Superior temporal gyrus (tissue), 1 donor: Measurements from ENCODE around the gene MMP10.

Source experiments
- DNase-seq: peaks from one replicate; pipeline ENCODE4 v3.0.0-alpha.2; 2016; ENCODE audit errors: extremely low spot score

MMP10 gene

DNA sequence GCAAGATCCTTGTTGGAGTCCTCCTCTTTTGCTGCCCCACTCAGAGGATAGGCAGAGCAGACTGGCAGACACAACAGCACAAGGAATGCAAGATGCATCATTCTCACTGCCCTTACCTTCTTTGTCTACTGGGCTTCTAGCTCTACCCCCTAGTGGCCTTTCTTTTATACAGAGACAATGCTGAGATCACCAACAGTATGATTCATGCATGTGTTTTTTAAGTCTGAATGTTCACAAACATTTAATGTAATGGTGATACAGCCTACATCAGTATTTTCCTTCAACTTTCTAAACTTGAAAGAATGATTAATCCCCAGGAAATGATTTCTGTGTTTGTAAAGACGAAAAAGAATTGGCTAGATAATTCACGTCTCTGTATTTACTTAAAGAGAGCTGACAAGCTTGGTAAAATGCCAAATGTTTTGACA lies at the start of gene MMP10:
TSS of gene MMP10 (minus strand) at position 138 of the 428 bp plus-strand sequence. CDS start at position 101, 37 bp downstream.
- DNase-seq = no peak

DNA sequence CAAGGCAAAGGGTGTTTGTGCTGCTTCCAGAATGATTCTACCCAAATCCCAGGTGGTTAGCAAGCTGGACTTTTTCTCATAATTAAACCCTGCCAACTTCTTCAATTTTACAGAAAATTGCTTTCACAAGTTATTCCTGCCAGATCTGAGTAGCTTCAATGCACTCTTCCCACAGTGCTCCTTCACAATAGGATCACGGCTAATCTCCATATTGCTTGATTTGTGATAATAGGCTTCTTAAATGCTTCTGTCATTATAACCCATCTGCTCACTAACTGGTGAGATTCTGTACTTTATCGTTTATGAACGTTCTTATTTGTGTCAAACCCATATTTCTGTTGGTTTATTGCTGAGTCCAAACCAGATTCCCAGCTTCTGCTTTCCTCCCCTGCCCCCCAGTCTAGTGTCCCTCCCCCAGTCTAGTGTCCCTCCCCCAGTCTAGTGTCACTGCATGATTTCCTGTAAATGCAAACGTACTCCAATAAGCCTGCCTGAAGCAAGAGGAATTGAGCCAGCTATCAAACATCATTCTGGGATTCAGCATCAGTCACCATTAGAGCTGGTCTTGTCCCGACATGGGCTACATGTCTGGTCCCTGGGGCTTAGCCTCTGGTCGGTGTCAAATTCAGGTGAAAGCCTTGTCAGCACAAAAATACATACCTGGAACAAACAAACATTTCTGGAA lies 49.0 kb upstream of the MMP10 start:
- no peak for DNase-seq

DNA sequence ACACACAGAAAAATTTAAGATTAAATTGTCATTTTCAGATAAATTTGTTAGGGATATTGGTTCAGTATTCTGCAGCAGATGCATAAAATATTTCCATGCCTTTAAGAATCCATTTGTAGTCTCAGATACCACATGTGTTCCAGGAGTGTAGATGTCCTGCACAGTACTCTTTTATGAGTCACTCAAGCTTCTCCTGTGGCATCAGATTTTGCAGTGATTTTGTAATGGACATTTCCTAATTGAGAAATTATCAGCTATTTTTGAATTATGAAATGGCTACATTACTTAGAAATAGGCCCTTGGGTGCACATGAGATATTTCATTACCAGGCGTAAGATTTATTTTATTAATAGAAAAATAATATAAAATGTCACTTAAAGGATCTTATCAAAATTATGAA lies 44.1 kb upstream of the MMP10 start:
- DNase-seq = no peak

DNA sequence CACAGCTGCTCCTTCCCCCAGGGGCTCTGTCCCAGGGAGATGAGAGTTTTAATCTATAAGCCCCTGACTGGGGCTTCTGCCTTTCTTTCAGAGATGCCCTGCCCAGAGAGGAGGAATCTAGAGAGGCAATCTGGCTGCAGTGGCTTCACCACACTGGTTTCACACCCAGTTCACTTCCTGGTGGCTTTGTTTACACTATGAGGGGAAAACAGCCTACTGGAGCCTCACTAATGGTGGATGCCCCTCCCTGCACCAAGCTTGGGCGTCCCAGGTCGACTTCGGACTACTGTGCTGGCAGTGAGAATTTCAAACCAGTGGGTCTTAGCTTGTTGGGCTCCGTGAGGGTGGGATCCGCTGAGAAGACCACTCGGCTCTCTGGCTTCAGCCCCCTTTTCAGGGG lies 39.1 kb upstream of the MMP10 start:
- DNase-seq = no peak

DNA sequence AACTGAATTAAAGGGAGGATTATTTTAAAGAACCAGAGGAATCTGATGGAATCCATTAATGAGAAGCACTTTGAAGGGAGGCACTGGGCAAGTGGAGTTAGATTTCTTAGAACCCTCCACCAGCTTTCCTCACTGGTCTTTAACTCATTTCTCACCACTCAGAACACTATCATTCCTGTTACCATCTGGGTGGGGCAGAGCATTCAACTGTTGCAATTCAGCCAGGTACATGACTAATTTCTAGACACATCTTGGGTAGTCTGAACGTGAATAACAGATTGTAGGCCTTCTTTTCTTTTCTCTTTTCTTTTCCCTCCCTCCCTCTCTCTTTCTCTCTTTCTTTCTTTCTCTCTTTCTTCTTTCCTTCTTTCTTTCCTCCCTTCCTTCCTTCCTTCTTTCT lies 33.1 kb upstream of the MMP10 start:
- DNase-seq = no peak

DNA sequence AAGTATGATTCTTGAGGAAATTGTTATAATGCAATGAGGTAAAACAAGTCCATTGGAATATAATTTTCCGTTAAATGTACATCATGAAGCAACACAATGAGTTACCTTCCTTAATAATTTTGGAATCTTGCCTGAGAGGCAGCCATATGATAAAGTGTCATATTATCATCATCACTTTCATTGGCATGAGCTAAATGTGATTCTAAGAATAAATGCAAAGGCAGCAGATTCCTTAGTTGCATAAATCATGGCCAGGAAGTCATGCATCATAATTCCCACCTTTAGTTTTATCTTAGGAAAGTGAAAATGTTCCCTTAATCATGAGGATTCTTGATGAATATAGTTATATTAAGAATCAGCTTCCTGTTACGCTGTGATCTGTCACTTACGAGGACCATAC lies 31.8 kb upstream of the MMP10 start:
- no peak for DNase-seq

DNA sequence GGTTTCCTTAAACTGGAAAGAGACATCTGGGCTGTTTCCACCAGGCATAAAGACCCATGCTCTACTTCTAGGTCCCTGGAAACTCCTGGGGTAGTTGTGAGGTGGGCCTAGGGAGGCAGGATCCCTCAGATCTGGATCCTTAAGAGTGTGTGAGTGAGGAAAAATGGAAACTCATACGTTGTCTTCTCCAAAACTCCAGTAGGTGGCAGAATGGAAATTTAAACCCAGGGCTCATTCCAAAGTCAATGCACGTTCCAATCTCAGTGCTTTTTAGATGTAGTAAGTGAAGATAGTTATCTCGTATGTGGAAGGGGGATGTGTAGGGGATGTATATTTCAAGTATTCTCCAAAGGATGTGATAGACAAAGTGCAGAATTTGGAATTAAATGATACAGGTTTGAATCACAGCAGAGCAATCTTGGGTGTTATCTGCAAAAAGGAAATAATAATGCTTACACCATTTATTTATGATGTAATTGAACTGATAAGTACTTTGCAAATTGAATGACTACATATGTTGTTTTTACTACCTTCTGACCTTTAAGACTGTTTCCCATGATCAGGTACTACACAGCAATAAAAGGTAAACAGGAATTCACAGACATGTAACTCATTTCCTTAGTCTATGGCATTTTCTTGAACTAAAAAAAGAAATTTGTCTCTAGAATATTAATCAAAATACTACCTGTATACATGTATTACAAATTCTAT lies 30.7 kb upstream of the MMP10 start:
- DNase-seq = no peak

DNA sequence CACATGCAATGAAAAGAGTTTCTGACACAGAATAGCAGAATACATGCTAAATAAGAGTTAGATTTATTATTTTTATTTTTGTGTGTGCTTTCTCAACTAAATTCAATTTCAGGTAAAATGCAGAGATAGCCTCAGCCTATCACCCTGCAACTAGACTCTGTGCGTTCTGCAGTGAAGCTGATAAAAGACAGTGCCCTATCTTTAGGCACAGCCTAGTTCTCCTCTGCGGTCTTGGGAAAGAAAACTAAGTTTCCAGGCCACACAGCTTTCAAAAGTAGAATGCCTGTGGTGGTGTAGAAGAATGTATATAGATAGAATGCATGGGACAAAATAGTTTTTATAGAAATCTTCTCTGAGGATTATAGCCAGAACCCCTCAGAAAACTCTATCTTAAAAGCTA lies 29.5 kb upstream of the MMP10 start:
- DNase-seq = no peak

DNA sequence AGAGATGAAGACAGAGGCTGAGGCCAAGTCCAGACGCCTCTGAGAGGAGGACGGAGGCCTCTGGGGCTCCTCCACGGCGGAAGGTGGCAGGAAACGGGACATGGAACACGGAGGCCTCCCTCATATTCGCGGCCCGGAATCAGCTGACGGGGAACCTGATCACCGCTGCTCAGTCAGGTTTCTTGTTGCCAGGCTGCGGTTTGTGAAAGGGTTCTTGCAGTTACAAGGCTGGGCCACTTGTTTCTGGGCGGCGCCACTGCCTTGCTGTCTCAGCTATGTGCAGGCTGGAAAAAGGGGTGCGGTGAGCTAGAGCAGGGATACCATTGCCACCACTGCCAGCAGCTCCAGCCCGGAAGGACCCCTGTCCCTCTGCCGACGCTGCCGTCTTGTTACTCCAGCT lies 27.5 kb upstream of the MMP10 start:
- DNase-seq = no peak

DNA sequence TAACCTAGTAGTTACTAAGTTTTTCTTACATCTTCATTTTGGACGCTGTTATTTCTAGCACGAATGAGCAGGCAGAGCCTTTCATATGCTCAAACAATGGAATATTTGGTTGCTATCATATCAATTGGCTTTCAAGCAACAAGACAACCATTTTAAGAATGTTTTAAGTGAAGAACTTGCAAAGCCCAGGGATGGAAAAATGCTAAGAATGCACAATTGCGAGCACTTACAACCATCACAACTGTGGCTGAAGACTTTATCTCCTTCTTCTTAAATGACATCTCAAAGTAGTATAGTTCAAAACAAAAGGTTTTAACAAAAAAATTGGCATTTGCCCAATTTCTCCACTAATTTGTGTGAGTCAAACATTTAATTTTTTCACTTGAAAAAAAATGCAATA lies 25.9 kb upstream of the MMP10 start:
- DNase-seq = no peak

DNA sequence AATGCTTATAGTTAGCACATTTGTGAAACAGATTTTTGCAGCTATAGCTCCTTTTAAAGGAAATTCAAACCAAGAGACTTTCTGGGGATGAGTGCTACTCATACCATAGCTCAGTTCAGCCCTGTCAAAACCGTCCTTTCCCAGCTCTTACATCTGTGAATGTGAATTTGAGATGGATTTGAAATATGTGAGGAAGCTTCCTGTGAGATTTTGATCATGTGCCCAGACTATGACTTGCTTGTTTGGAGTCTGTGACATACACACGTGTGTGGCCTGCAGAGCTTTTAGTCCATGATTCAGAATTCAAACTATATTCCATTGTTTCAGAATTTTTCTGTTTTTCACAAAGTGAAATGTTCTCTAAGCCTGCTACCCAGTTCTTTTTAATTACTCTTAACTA lies 21.9 kb upstream of the MMP10 start:
- no peak for DNase-seq

DNA sequence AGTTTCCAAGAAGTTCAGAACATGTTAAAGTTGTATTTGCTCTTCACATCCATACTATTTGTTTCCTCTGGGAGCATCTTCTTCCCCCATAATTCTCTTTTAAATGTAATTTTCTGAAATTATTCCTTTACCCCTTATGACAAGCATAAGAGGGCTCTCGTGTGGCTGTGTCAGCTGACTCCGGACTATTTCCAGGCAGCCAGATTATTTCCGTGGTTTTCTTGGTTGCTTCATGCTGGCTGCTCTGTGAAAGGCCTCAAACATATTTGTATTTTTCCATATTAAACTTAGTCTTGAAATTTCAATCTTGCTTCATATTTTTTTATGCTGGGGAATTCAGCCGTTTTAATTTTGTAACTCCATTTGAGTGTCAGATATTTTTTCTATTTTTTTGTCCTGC lies 20.3 kb upstream of the MMP10 start:
- DNase-seq = no peak

DNA sequence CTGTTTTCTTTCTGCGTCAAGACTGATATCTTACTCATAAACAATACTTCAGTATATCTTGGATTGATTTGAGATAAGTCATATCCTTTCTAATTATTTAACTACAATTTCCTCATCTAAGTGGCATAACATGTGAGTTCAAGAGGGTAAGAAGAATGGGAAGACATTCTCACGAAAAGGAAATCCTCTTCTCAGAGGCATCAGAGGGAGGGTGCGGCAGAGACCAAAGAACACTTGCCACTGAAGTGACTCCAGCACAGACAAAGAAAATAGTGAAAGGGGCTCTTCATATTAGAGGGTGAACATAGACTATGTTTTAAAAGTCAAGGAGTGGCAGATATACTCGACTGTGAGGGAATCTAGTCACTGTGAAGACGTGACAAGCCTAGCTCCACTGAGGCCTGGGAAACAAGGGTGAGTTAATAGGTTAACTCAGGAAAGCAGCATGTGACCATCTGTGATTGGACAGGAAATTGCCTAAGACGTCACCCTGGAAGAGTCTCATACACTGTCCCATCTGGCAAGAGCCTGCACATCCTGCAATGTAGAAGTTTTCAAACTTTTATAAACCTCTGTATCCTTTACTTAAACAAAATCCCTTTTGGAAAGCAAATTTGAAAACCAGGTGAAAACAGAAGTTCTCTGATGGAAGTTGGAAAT lies 19.4 kb upstream of the MMP10 start:
- DNase-seq = no peak

DNA sequence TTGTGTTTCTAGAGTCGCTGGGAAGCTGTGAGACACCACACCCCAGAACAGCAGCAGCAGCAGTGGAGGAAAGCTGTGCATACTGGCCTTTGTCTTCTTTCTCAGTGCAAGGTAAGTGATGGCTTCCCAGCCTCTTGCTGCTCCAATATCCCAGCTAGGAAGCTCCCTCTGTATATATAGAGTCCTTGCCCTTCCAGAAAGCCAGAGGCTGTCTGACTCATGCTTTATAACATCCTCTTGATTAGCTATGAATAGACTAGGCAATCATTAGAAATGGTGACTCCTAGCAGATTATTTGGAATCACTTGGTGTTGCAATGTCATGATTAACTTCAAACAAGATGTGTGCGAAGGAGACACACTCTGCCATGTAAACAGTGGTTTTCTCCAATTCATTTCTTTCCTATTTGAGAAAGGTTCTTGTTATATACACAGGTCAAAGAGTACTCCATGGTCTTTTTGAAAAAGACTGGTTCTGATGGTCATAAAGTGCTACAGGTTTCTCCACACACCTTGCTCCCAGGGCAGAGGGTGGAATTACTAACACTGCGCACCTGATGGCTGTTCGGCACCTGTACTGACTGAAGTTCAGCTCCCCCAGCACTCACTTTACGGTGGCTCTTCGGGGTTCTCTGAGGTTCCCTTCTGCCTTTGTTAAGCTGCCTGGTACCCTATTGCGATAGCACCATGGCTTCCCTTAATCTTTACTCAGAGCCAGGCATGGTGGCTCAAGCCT lies 17.8 kb upstream of the MMP10 start, which contains the start of gene MMP1:
TSS of gene MMP1 (minus strand) at position 149 of the 735 bp plus-strand sequence. CDS start at position 81, 68 bp downstream.
- no peak for DNase-seq

DNA sequence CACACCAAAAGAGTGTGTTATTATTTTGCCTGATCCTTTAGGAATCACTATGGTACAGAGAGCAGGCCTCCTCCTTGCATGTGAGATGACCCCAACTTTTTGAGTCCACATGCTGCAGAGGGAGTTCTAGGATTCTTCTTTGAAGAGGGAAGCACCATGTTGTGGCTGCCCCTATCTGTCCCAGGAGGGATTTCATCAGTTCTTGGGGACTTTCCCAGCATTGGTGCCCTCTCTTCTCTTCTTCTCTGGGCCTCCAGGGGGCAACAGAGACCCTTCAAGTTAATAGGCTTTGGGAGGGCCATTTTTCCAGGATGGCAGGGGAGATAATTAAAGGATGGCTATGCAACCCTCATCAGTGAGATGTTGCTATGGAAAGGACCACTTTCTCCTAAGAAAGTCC lies 14.0 kb upstream of the MMP10 start:
- DNase-seq = no peak

DNA sequence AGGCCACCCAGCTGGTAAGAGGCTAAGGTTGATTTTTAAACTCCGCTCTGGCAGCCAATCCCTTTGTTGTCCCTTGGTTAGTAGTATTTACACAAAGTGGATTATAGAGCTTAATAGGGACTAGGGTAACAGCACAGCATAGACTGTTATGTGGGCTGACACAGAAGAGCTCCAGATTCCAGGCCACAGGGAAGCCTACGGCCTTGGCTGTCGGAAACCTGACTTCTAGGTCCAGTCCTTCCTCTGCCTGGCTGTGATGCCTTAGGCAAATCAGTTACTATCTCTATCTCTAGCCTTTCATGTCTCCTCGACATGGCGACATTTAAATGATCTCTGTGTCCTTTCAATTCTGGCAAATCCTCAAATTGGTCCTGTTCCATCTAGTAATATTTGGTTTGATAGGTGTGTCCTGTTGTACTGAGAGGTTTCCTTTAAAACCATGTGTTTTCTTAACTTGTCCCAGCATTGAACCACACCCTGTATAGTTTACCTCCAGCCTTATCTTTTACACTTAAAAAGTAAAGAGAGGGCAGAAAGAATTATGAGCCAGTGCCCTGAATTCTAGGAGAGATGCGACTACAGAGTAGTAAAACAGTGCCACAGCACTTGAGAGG lies 13.4 kb upstream of the MMP10 start:
- DNase-seq = no peak

DNA sequence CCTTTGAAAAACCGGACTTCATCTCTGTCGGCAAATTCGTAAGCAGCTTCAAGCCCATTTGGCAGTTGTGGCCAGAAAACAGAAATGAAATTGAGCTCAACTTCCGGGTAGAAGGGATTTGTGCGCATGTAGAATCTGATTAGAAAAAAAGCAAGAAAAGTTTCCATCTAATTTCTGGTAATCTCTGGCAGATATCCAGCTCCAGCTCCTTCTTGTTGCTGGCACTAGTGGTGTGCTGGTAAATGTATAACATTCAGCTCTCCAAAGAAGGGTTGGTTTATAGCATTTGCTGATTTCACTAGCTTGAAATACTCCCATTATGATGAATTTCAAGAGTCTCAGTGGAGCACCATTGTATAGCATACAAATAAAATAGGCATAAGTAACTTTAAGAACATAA lies 12.2 kb upstream of the MMP10 start:
- no peak for DNase-seq

DNA sequence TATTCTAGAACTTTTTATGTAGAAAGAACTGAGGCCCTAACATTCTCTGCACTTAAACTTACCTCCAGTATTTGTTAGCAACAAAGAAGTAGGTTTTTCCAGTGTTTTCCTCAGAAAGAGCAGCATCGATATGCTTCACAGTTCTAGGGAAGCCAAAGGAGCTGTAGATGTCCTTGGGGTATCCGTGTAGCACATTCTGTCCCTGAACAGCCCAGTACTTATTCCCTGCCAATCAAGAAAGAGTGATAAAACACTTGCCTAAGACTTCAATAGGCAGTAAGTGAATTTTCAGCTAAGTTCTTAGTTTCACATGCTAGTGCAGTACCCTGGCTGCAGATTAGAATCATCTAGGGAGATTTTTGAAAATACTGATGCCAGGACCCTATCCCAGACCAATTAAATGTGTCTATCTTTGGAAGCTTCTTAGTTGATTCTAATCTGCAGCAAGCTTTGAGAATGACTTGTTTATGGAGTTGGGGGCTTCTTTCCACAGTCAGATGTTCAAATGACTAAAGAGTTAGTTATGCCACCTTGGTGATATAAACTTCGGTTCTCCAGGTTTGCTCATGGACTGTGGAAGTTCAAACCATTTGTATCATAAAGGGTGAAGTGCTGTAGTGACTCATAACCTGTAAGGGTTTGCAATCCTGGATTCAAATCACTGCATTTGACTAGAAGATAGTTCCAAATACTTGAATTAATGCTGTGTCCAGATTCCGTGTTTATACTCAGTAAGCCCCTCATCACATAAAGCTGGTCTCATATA lies 11.0 kb upstream of the MMP10 start:
- no peak for DNase-seq

DNA sequence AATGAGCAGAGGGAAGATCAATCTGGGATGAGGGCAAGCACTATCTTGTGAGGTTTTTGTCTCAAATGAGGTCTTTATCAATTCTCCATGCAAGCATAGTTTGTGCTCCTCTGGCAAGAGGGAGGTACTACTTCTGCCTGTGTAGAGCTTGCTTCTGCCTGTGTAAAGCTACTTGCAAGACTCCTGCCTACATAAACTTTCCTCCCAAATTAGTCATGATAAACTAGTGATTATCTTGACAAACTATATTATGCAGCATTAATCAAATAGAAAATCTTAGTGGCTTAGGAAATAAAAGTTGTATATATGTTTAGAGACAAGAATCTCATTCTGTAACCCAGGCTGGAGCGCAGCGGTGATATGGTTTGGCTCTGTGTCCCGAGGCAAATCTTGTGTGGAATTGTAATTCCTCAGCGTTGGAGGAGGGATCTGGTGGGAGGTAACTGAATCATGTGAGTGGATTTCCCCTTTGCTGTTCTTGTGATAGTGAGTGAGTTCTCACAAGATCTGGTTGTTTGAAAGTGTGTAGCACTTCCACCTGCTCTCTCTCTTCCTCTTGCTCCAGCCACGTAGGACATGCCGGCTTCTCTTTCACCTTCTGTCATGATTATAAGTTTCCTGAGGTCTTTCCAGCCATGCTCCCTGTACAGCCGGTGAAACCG lies 8.0 kb upstream of the MMP10 start:
- no peak for DNase-seq

DNA sequence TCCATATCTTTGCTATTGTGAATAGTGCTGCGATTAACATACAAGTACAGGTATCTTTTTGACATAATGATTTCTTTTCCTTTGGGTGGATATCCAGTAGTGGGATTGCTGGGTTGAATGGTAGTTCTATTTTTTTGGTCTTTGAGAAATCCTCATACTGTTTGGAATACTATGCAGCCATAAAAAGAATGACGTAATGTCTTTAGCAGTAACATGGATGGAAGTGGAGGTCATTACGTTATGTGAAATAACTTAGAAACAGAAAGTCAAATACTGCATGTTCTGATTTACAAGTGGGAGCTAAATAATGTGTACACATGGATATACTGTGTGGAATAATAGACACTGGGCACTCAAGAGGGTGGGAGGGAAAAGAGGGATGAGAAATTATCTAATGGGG lies 4.0 kb upstream of the MMP10 start:
- no peak for DNase-seq

DNA sequence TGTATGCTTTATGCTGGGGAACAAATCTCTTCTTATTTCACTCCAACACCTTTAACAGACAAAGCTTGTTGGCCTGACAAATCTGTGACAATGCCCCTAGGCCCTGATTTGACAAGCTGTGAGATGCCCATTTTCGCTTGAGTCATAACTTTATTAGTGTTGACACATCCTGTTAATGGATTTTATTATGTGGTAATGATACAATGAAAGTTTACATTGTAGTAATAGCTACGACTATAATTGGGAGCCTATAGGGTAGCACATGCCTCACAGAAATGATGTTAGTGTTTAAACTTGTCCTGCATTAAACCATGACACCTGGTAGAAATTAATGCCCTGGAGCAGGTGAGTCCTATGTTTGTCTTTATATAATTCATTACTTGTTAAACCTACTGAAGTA lies 3.3 kb upstream of the MMP10 start:
- no peak for DNase-seq
